ENCODE data around the gene COQ9.

COQ9 gene

GRCh38 chr16:57424583-57424982 is 22.7 kb upstream of the COQ9 start:
- Histone ChIP-seq H3K4me2 (ENCODE audit: insufficient read depth, low read length) (no peak overlapping the region), H3K36me3 (ENCODE audit: insufficient read depth, low read length) (peaks cover 19% of the 10 kb centered on the region), H3K9ac (ENCODE audit: low read depth, low read length) (no peak overlapping the region), H3K4me3 (ENCODE audit: low read depth in 1 of 2, low read length in 2 of 2) (no peak overlapping the region), H3K4me1 (ENCODE audit: insufficient read depth, low read length) (no peaks in the 10 kb centered on the region), H4K20me1 (ENCODE audit: insufficient read depth, low read length) (no peaks in the 10 kb centered on the region), H3K27ac (ENCODE audit: low read length) (no peak overlapping the region), H3K9me3 (ENCODE audit: insufficient read depth, low read length, severe bottlenecking) (no peaks in the 10 kb centered on the region), H3K79me2 (ENCODE audit: insufficient read depth, low read length) (no peaks in the 10 kb centered on the region), H3K27me3 (ENCODE audit: insufficient read depth, low read length, poor library complexity) (no peaks in the 10 kb centered on the region), H2AFZ (ENCODE audit: low read depth, low read length) (no peak overlapping the region)
- no peak for DNase-seq
- no peak for ATAC-seq (ENCODE audit: insufficient read depth, low read depth)
- no peak for TF ChIP-seq CTCF (IDR thresholded peaks at IDR 0.05; ENCODE audit: borderline replicate concordance, extremely low read depth, low read length, poor library complexity, severe bottlenecking)
- no peak for TF ChIP-seq EZH2 (IDR thresholded peaks at IDR 0.05; ENCODE audit: borderline replicate concordance, low read depth, low read length, severe bottlenecking)

- Histone ChIP-seq H3K36me3 (ENCODE audit: insufficient read depth, low read length) (peaks cover 35% of the 10 kb centered on the region), H3K4me3 (ENCODE audit: low read depth in 1 of 2, low read length in 2 of 2) (no peak overlapping the region), H3K9ac (ENCODE audit: low read depth, low read length) (no peak overlapping the region), H3K79me2 (ENCODE audit: insufficient read depth, low read length) (no peaks in the 10 kb centered on the region), H2AFZ (ENCODE audit: low read depth, low read length) (no peak overlapping the region), H3K4me2 (ENCODE audit: insufficient read depth, low read length) (no peak overlapping the region), H3K4me1 (ENCODE audit: insufficient read depth, low read length) (no peaks in the 10 kb centered on the region), H3K9me3 (ENCODE audit: insufficient read depth, low read length, severe bottlenecking) (no peaks in the 10 kb centered on the region), H4K20me1 (ENCODE audit: insufficient read depth, low read length) (no peaks in the 10 kb centered on the region), H3K27me3 (ENCODE audit: insufficient read depth, low read length, poor library complexity) (no peaks in the 10 kb centered on the region), H3K27ac (ENCODE audit: low read length) (no peak overlapping the region)
- ATAC-seq (ENCODE audit: insufficient read depth, low read depth) (no peak), DNase-seq (no peak)
- no peak for TF ChIP-seq EZH2 (IDR thresholded peaks at IDR 0.05; ENCODE audit: borderline replicate concordance, low read depth, low read length, severe bottlenecking)
- TF ChIP-seq CTCF (IDR thresholded peaks at IDR 0.05; ENCODE audit: borderline replicate concordance, extremely low read depth, low read length, poor library complexity, severe bottlenecking): no peak
These were observed 20.9 kb upstream of the COQ9 start for GRCh38 chr16:57426356-57426755.

DNA sequence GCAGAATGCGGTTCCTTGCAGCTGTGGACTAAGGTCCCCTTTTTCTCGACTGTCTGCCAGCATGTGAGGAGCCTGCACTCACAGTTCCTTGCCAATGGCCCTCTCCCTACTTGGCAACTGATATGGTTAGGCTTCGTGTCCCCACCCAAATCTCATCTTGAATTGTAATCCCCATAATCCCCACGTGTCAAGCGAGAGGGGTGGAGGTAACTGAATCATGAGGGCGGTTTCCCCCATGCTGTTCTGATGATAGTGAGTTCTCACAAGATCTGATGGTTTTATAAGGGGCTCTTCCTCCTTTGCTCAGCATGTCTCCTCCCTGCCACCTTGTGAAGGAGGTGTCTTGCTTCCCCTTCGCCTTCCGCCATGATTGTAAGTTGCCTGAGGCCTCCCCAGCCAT is 20.0 kb upstream of the COQ9 start:
- no peak for ATAC-seq (ENCODE audit: insufficient read depth, low read depth)
- DNase-seq: no peak
- TF ChIP-seq CTCF (IDR thresholded peaks at IDR 0.05; ENCODE audit: borderline replicate concordance, extremely low read depth, low read length, poor library complexity, severe bottlenecking) (no peak), EZH2 (IDR thresholded peaks at IDR 0.05; ENCODE audit: borderline replicate concordance, low read depth, low read length, severe bottlenecking) (no peak)
- Histone ChIP-seq H3K4me3 (ENCODE audit: low read depth in 1 of 2, low read length in 2 of 2) (no peak overlapping the region), H3K9me3 (ENCODE audit: insufficient read depth, low read length, severe bottlenecking) (no peaks in the 10 kb centered on the region), H3K4me2 (ENCODE audit: insufficient read depth, low read length) (no peak overlapping the region), H3K79me2 (ENCODE audit: insufficient read depth, low read length) (no peaks in the 10 kb centered on the region), H3K4me1 (ENCODE audit: insufficient read depth, low read length) (no peaks in the 10 kb centered on the region), H2AFZ (ENCODE audit: low read depth, low read length) (no peak overlapping the region), H3K9ac (ENCODE audit: low read depth, low read length) (no peak overlapping the region), H4K20me1 (ENCODE audit: insufficient read depth, low read length) (no peaks in the 10 kb centered on the region), H3K27me3 (ENCODE audit: insufficient read depth, low read length, poor library complexity) (no peaks in the 10 kb centered on the region), H3K27ac (ENCODE audit: low read length) (no peak overlapping the region), H3K36me3 (ENCODE audit: insufficient read depth, low read length) (peaks cover 43% of the 10 kb centered on the region)

DNA sequence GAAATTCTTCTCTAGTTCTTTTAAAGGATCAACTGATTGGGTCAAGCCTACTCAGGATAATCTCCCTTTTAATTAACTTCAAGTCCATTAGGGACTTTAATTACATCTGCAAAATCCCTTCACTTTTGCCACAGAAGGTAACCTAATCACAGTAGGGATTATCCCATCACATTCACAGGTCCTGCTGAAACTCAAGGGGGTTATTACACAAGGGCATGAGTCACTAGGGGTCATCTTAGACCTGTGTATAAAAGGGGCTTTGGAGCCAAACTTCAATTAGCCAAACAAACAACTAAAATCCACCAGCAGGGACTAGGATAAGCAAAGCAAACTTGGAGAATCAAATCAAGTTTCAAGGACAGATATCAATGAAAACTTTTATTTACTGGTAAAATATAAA is 19.5 kb upstream of the COQ9 start:
- Histone ChIP-seq H3K4me1 (ENCODE audit: insufficient read depth, low read length) (no peaks in the 10 kb centered on the region), H3K9ac (ENCODE audit: low read depth, low read length) (no peak overlapping the region), H2AFZ (ENCODE audit: low read depth, low read length) (no peak overlapping the region), H4K20me1 (ENCODE audit: insufficient read depth, low read length) (no peaks in the 10 kb centered on the region), H3K79me2 (ENCODE audit: insufficient read depth, low read length) (no peaks in the 10 kb centered on the region), H3K4me3 (ENCODE audit: low read depth in 1 of 2, low read length in 2 of 2) (no peak overlapping the region), H3K36me3 (ENCODE audit: insufficient read depth, low read length) (peaks cover 48% of the 10 kb centered on the region), H3K4me2 (ENCODE audit: insufficient read depth, low read length) (no peak overlapping the region), H3K27ac (ENCODE audit: low read length) (no peak overlapping the region), H3K9me3 (ENCODE audit: insufficient read depth, low read length, severe bottlenecking) (no peaks in the 10 kb centered on the region), H3K27me3 (ENCODE audit: insufficient read depth, low read length, poor library complexity) (no peaks in the 10 kb centered on the region)
- no peak for DNase-seq
- no peak for ATAC-seq (ENCODE audit: insufficient read depth, low read depth)
- no peak for TF ChIP-seq CTCF (IDR thresholded peaks at IDR 0.05; ENCODE audit: borderline replicate concordance, extremely low read depth, low read length, poor library complexity, severe bottlenecking)
- TF ChIP-seq EZH2 (IDR thresholded peaks at IDR 0.05; ENCODE audit: borderline replicate concordance, low read depth, low read length, severe bottlenecking): no peak

Data from DND-41 (cell line).